T-helper 9 cell (primary cell): Measurements from ENCODE around the gene CLEC4E.
"Not testable (repeated sequence)": the region's sequence is repeated elsewhere in the genome, so short reads cannot be mapped to it uniquely, and the experiment has no call there.

ENCODE experiments used
- DNase-seq: peaks from one replicate; pipeline ENCODE4 v3.0.0-alpha.2; 2020
- total RNA-seq, 2 donors: gene quantifications; one replicate each; lab custom pipeline; 2026; lab: John Stamatoyannopoulos, UW

CLEC4E gene, protein sequence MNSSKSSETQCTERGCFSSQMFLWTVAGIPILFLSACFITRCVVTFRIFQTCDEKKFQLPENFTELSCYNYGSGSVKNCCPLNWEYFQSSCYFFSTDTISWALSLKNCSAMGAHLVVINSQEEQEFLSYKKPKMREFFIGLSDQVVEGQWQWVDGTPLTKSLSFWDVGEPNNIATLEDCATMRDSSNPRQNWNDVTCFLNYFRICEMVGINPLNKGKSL
- total RNA-seq = 0 reads per million in 2 donors

- DNase-seq = not testable (repeated sequence)
Measured at GRCh38 chr12:8540831-8541230, at the start of gene CLEC4E. Gene CLEC4E (minus strand): TSS chr12:8540905. CDS start chr12:8540797, 108 bp downstream.

- no peak for DNase-seq
Measured at GRCh38 chr12:8589679-8590078, 49.0 kb upstream of the CLEC4E start.

DNA sequence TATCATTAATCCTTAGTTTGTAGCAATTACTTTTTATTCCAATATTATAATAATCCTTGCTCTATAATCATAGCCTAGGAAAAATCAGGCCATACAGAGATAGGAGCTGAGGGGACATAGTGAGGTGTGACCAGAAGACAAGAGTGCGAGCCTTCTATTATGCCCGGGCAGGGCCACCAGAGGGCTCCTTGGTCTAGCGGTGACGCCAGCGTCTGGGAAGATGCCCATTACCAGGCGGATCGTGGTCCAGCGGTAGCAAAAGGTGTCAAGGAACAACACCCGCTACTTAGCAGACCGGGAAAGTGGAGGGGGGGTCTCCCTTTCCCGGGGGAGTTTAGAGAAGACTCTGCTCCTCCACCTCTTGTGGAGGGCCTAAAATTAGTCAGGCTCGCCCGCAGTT is 43.8 kb upstream of the CLEC4E start:
- DNase-seq = not testable (repeated sequence)

- no peak for DNase-seq
Measured at GRCh38 chr12:8584004-8584403, 43.3 kb upstream of the CLEC4E start.

DNA sequence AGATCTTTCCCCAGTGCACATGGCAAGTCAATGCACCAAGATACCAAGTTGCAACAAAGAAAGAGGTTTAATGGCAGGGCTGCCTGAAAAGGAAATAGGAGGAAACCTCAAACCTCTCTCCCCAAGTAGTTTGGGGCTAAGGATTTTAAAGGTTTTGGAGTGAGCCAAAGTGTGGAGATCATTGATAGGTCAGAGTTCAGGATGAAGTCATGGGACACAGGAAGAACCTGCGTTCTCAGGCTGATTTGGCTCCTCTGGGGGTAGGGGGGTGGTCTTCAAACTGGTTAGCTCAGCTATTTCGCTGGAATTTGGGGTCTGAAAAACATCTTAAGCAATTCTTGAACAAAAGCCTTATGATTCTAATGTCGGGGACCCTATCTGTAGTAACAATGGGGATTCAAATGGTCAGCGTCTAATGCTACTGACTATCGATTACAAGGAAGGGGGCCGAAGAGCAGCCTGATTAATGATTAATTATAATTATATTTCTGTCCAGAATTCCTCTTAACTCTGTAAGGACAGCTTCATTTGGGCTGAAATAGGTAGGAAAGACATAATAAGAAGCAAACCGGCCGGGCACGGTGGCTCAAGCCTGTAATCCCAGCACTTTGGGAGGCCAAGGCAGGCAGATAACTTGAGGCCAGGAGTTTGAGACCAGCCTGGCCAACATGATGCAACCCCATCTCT is 40.5 kb upstream of the CLEC4E start:
- DNase-seq = no peak

- DNase-seq = no peak
Measured at GRCh38 chr12:8577879-8578278, 37.2 kb upstream of the CLEC4E start.

GRCh38 chr12:8572507-8572906 is 31.8 kb upstream of the CLEC4E start:
- DNase-seq = no peak

DNA sequence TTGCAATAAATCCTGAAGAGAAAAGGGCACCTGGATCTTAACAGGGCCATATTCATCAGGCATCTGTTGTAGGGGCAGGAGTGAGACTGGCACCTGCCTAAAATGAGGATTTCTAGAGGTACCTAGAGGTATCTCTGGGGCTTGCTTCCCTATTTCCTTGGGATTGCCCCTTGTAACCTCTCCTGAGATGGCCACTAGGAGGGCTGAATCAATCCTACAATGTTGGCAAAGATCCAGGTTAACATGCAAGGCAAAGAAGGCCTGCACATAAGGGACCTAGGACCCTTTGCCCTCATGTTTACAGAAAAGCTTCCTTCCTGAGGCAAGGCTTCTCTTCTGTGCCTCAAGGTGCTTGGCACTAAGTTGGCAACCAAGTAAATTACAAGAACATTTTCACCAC is 25.8 kb upstream of the CLEC4E start:
- no peak for DNase-seq

- not testable (repeated sequence) for DNase-seq
Measured at GRCh38 chr12:8566052-8566451, 25.3 kb upstream of the CLEC4E start.

GRCh38 chr12:8564656-8565055 is 24.0 kb upstream of the CLEC4E start:
- DNase-seq = no peak

- no peak for DNase-seq
Measured at GRCh38 chr12:8563356-8563755, 22.7 kb upstream of the CLEC4E start.

- no peak for DNase-seq
Measured at GRCh38 chr12:8562310-8562709, 21.6 kb upstream of the CLEC4E start.

GRCh38 chr12:8561011-8561410 is 20.3 kb upstream of the CLEC4E start:
- DNase-seq = no peak

DNA sequence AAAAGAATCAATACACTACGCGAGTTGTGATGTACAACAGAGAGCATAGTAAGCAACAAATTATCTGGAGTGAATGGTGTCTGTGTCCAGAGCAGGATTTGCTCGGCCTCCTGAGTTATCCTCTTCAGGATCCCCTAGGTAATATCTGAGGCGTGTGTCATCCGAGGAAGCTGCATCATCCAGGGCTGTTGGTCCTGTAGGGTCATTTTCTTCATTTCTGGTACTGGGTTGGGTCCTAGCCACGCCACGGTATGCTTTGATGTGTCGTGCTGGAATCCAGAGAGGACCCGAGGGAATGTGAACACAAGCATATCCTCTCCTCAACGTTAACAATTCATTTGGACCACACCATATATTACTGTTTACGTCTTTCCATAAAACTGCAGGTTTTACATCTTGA is 19.0 kb upstream of the CLEC4E start:
- no peak for DNase-seq

DNA sequence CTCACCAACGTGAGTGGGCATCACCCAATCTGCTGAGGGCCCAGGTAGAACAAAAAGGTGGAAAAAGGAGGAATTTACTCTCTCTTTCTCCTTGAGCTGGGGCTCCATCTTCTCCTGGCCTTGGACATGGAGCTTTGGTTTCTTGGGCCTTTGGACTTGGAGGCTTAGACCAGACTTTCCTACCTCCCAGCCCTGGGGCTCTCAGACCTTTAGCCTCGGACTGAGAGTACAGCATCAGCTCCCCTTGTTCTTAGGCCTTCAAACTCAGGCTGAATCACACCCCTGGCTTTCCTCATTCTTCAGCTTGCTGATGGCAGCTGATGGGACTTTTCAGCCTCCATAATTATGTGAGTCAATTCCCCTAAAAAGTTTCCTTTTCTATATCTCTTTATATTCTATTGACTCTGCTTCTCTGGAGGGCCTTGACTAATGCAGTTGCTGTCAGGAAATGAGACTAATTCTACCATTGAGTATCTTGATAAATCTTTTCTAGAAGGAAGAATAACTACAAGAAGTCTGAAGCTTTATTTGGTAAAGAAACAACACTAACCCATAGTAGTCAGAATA is 15.9 kb upstream of the CLEC4E start:
- no peak for DNase-seq

- DNase-seq = no peak
Measured at GRCh38 chr12:8554451-8555195, 13.9 kb upstream of the CLEC4E start.

GRCh38 chr12:8553088-8553627 is 12.5 kb upstream of the CLEC4E start:
- no peak for DNase-seq

GRCh38 chr12:8549381-8549780 is 8.7 kb upstream of the CLEC4E start:
- DNase-seq = no peak

- DNase-seq = no peak
Measured at GRCh38 chr12:8548192-8548591, 7.5 kb upstream of the CLEC4E start.

DNA sequence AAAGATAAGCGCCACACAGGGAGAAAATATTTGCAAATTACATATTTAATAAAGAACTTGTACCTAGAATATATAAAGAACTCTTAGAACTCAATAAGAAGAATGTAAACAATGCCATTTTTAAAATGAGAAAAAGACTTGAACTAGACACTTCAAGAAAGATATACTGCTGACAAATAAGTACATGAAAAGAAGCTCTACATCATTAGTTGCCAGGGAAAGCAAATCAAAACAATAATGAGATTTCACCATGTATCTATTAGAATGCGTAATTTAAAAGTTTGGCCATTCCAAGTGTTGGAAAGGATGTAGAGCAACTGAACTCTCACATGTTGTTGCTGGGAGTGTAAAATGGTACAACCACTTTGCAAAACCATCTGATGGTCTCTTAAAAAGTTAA is 6.9 kb upstream of the CLEC4E start:
- DNase-seq = no peak

DNA sequence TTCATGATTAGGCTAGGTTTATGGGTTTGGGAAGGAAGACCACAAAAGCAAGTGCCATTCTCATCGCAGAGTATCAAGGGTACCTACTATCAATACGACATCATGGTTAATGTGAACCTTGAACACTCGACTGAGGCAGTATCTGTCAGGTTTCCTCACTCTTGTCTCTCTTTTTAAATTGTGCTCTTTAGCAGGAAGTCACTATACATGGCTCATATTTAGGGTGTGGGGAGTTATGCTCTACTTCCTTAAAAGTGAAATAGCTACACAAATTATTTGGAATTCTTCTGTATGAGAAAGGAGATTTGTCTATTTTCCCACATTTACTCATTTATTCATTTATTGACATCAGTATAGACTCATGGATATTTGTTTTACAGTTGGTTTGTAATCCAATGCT is 5.9 kb upstream of the CLEC4E start:
- DNase-seq = no peak

DNA sequence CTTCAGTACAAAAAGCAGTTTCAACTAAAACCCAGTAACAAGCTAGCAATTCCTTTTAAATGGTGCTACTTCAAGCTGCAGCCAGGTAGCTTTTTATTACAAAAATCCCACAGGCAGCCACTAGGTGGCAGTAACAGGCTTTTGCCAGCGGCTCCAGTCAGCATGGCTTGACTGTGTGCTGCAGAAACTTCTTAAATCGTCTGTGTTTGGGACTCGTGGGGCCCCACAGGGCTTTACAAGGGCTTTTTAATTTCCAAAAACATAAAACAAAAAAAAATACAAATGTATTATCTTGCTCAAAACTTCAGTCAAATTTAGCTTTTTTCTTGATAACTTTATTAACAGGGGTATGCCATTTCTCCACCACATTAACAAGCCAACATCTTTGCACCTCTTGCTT is 3.6 kb upstream of the CLEC4E start:
- peak; percentile 63 for DNase-seq

- no peak for DNase-seq
Measured at GRCh38 chr12:8541562-8541961, 857 bp upstream of the CLEC4E start.
